ENCODE data around the gene GLG1.

GRCh38 chr16:74635303-74635702 is 28.4 kb upstream of the GLG1 start:
- TF ChIP-seq TOX (CRISPR knock-in tag; IDR thresholded peaks at IDR 0.05; ENCODE audit: borderline replicate concordance) (no peak), ZNF8 (CRISPR knock-in tag; IDR thresholded peaks at IDR 0.05) (no peak), TSHZ2 (CRISPR knock-in tag; IDR thresholded peaks at IDR 0.05) (no peak)

All from SK-N-SH treated with all-trans-retinoic acid at 6 μM for 48 hours (cell line).